Endothelial cell of umbilical vein (primary cell): Measurements from ENCODE around the gene FUT2.
"Not testable (repeated sequence)": the region's sequence is repeated elsewhere in the genome, so short reads cannot be mapped to it uniquely, and the experiment has no call there.

Experiments
- EZH2 ChIP-seq: IDR thresholded peaks from 2 replicates; pipeline ENCODE4 v1.6.1; 2012; ENCODE audit warnings: borderline replicate concordance, low read depth, mild to moderate bottlenecking, moderate library complexity, low read length, inconsistent platforms; ENCODE audit not compliant: severe bottlenecking
- GATA2 ChIP-seq: IDR thresholded peaks from 2 replicates; pipeline ENCODE4 v1.7.0; 2011; ENCODE audit warnings: low read depth, mild to moderate bottlenecking, moderate library complexity, mixed read lengths, low read length; ENCODE audit not compliant: insufficient read length, insufficient read depth
- JUN ChIP-seq: IDR thresholded peaks from 2 replicates; pipeline ENCODE4 v1.6.1; 2011; ENCODE audit warnings: borderline replicate concordance, low read depth; ENCODE audit not compliant: insufficient read length, insufficient read depth
- MYC ChIP-seq: IDR thresholded peaks from one replicate; pipeline ENCODE4 v1.6.1; 2011; ENCODE audit warnings: mild to moderate bottlenecking, low read depth, low read length
- POLR2A ChIP-seq: IDR thresholded peaks from 2 replicates; pipeline ENCODE4 v1.6.1; 2012; ENCODE audit warnings: low read depth, mild to moderate bottlenecking, control low read depth, low read length
- POLR2AphosphoS5 ChIP-seq: IDR thresholded peaks from 2 replicates; pipeline ENCODE4 v1.6.1; 2012; ENCODE audit warnings: low read depth, mild to moderate bottlenecking, control low read depth, low read length, moderate library complexity; ENCODE audit not compliant: insufficient read depth
- TF ChIP-seq, protein P1 (sequence below), 2 donors: IDR thresholded peaks; 1 replicate in 1 of 2; 2 replicates in 1 of 2; pipeline ENCODE4 v1.5.1; 2011; ENCODE audit warnings: low read length in 2 of 2, mild to moderate bottlenecking in 2 of 2, moderate library complexity in 2 of 2, control low read depth in 1 of 2, inconsistent platforms in 1 of 2, low read depth in 1 of 2; ENCODE audit not compliant: insufficient read depth in 1 of 2; ENCODE audit errors: extremely low read depth in 1 of 2
- TF ChIP-seq, protein P2 (sequence below): IDR thresholded peaks from 2 replicates; pipeline ENCODE4 v1.6.1; 2011; ENCODE audit not compliant: insufficient read depth, insufficient read length

DNA sequence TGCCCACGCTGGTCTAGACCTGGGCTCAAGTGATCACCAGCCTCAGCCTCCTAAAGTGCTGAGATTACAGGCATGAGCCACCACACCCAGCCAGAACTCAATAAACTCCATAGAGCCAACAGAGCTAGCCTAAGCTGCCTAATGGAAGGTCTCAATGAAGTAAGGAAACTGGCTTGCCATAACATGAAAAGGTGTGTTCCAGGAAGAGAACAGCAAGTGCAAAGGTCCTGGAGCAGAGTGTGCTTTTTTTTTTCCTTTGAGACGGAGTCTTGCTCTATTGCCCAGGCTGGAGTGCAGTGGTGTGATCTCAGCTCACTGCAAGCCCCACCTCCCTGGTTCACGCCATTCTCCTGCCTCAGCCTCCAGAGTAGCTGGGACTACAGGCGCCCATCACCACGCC lies 37.9 kb upstream of the FUT2 start:
- TF ChIP-seq, protein P1, sequence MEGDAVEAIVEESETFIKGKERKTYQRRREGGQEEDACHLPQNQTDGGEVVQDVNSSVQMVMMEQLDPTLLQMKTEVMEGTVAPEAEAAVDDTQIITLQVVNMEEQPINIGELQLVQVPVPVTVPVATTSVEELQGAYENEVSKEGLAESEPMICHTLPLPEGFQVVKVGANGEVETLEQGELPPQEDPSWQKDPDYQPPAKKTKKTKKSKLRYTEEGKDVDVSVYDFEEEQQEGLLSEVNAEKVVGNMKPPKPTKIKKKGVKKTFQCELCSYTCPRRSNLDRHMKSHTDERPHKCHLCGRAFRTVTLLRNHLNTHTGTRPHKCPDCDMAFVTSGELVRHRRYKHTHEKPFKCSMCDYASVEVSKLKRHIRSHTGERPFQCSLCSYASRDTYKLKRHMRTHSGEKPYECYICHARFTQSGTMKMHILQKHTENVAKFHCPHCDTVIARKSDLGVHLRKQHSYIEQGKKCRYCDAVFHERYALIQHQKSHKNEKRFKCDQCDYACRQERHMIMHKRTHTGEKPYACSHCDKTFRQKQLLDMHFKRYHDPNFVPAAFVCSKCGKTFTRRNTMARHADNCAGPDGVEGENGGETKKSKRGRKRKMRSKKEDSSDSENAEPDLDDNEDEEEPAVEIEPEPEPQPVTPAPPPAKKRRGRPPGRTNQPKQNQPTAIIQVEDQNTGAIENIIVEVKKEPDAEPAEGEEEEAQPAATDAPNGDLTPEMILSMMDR (IDR thresholded peaks at IDR 0.05; ENCODE audit: extremely low read depth in 1 of 2, insufficient read depth in 1 of 2, low read depth in 1 of 2, low read length in 2 of 2): not testable (repeated sequence)
- TF ChIP-seq POLR2AphosphoS5, POLR2A, EZH2, JUN, GATA2, MYC: not testable (repeated sequence)
- TF ChIP-seq, protein P2, sequence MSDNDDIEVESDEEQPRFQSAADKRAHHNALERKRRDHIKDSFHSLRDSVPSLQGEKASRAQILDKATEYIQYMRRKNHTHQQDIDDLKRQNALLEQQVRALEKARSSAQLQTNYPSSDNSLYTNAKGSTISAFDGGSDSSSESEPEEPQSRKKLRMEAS: not testable (repeated sequence)
